Stomach (tissue), 9 donors: ENCODE results near the gene EPHB1. TPM values are rescaled to one million over a fixed set of nuclear protein-coding genes. Genes with fewer than 3 reads are reported as not detected.
"Not testable (repeated sequence)": the region's sequence is repeated elsewhere in the genome, so short reads cannot be mapped to it uniquely, and the experiment has no call there.

Source experiments
- DNase-seq, 2 donors: peaks; one replicate each; pipeline versions ENCODE4 v3.0.0 to v3.0.0-alpha.2; 2013 to 2019
- H3K27ac ChIP-seq, 5 donors: fragments of 200-600 bp in 4 of 5; sonication (generic) in 4 of 5; one replicate each; pipeline ENCODE4 v1.5.1; 2013 to 2019; ENCODE audit warnings: mild to moderate bottlenecking in 1 of 5, moderate library complexity in 1 of 5
- H3K27me3 ChIP-seq, 3 donors: fragments of 200-600 bp; sonication (generic); one replicate each; pipeline ENCODE4 v1.5.1; 2017 to 2019; ENCODE audit warnings: mixed run types in 1 of 3
- H3K36me3 ChIP-seq, 4 donors: fragments of 200-600 bp; sonication (generic); 1 replicate in 3 of 4; 2 replicates in 1 of 4; pipeline ENCODE4 v1.5.1; 2016 to 2019
- H3K4me1 ChIP-seq, 4 donors: fragments of 200-600 bp; sonication (generic); one replicate each; pipeline ENCODE4 v1.5.1; 2016 to 2019
- H3K4me3 ChIP-seq, 4 donors: fragments of 200-600 bp; sonication (generic) in 3 of 4; one replicate each; pipeline ENCODE4 v1.5.1; 2016 to 2019; ENCODE audit warnings: mild to moderate bottlenecking in 1 of 4
- H3K9me3 ChIP-seq, 4 donors: fragments of 200-600 bp; sonication (generic); one replicate each; pipeline ENCODE4 v1.5.1; 2016 to 2019
- CTCF ChIP-seq, 7 experiments: fragments of 450-650 bp in 4 of 7; fragments of 200-600 bp in 3 of 7; sonication (generic) in 3 of 7; IDR thresholded peaks; one replicate each; pipeline ENCODE4 v1.5.1; 2016 to 2019; ENCODE audit warnings: antibody characterized with exemption in 7 of 7, control low read depth in 2 of 7, mild to moderate bottlenecking in 1 of 7
- EP300 ChIP-seq: sonication (generic); formaldehyde crosslinking; IDR thresholded peaks from one replicate; pipeline ENCODE4 v1.6.1; 2017; ENCODE audit warnings: antibody characterized with exemption
- POLR2A ChIP-seq, 4 donors: fragments of 450-650 bp; IDR thresholded peaks; one replicate each; pipeline ENCODE4 v1.6.1; 2016; ENCODE audit warnings: antibody characterized with exemption in 4 of 4, control low read depth in 2 of 4, mild to moderate bottlenecking in 1 of 4, moderate library complexity in 1 of 4
- POLR2AphosphoS5 ChIP-seq, 3 donors: sonication (generic); formaldehyde crosslinking; IDR thresholded peaks; one replicate each; pipeline ENCODE4 v1.6.1; 2016; ENCODE audit warnings: antibody characterized with exemption in 3 of 3
- WGBS, 5 donors: extraction: QIAGEN DNeasy Blood & Tissue Kit in 3 of 5; methylation state at CpG; one replicate each; pipeline versions ENCODE4 v1.1.5 to v1.1.7; 2013 to 2018; 5-methylcytosine and 5-hydroxymethylcytosine counted together
- intact Hi-C: fragments of 100-400 bp; cut with DNase I; formaldehyde crosslinking; loops from one replicate; pipeline ENCODE4 v1.15.1; 2023; ENCODE audit warnings: low total_unique reads
- polyA plus RNA-seq, 3 donors: library from polyadenylated mRNA; stranded (reverse); fragments of 200-250 nt; gene quantifications; one replicate each; pipeline ENCODE4 v1.2.3, GENCODE V29; 2013
- total RNA-seq, 5 donors: library from RNA; depleted of rRNA; stranded (reverse); fragments of >200 nt; gene quantifications; one replicate each; pipeline versions ENCODE4 v1.1.0 to v1.2.3, GENCODE V29; 2014 to 2016
- donor health status: healthy with polysubstance abuse.
- donor health status: Bipolar disorder and iron deficiency.
- donor health status: healthy.

The EPHB1 gene
- total and polyA plus RNA-seq, 8 donors: 0.13 to 2.3 (median 1.0) TPM; not detected in 4

GRCh38 chr3:135057996-135058395, 262.9 kb downstream of the EPHB1 start:
- no peak for DNase-seq
- Histone ChIP-seq H3K36me3 (no peaks in the 10 kb centered on the region), H3K4me3 (no peak overlapping the region), H3K27me3 (no peaks in the 10 kb centered on the region), H3K4me1 (no peaks in the 10 kb centered on the region), H3K27ac (no peak overlapping the region), H3K9me3 (peaks cover 0 to 7% (median 2%) of the 10 kb centered on the region in 4 donors)
- TF ChIP-seq CTCF (IDR thresholded peaks at IDR 0.05) (no peak), POLR2A (IDR thresholded peaks at IDR 0.05) (no peak), EP300 (no peak), POLR2AphosphoS5 (IDR thresholded peaks at IDR 0.05) (no peak)
- 70 to 92% (median 84%) methylated on average over 5 of the region's 5 CpGs for WGBS, 5 donors
- intact Hi-C loops: no loop called here

- no peak overlapping the region for H3K4me3 ChIP-seq
- DNase-seq: no peak
- intact Hi-C loops: no loop called here
- no peak overlapping the region for H3K27ac ChIP-seq
- no peaks in the 10 kb centered on the region for H3K36me3 ChIP-seq
- H3K27me3 ChIP-seq: no peaks in the 10 kb centered on the region
- peaks cover 0 to 11% (median 4%) of the 10 kb centered on the region in 4 donors for H3K9me3 ChIP-seq
- TF ChIP-seq CTCF (IDR thresholded peaks at IDR 0.05) (no peak), POLR2AphosphoS5 (IDR thresholded peaks at IDR 0.05) (no peak), EP300 (no peak), POLR2A (IDR thresholded peaks at IDR 0.05) (no peak)
- H3K4me1 ChIP-seq: no peaks in the 10 kb centered on the region
- WGBS, 5 donors: 78 to 88% (median 85%) methylated on average over 6 of the region's 6 CpGs
Observed at GRCh38 chr3:135059580-135059979, 264.5 kb downstream of the EPHB1 start.

- H3K4me3 ChIP-seq, H3K27ac ChIP-seq, H3K4me1 ChIP-seq, H3K27me3 ChIP-seq, intact Hi-C loops, H3K36me3 ChIP-seq: not testable (repeated sequence)
- DNase-seq: peak in 1 of 2 donors; percentile 7
- H3K9me3 ChIP-seq: peaks cover 0 to 11% (median 4%) of the 10 kb centered on the region in 4 donors
- 62 to 76% (median 71%) methylated on average over 3 to 5 of the region's 5 CpGs for WGBS, 5 donors
Observed at GRCh38 chr3:135066844-135067727, 272.0 kb downstream of the EPHB1 start.

- no peaks in the 10 kb centered on the region for H3K36me3 ChIP-seq
- no peak for TF ChIP-seq EP300
- TF ChIP-seq CTCF (IDR thresholded peaks at IDR 0.05): no peak
- no peak for TF ChIP-seq POLR2AphosphoS5 (IDR thresholded peaks at IDR 0.05)
- no peak for TF ChIP-seq POLR2A (IDR thresholded peaks at IDR 0.05)
- intact Hi-C loops: no loop called here
- H3K4me1 ChIP-seq: no peaks in the 10 kb centered on the region
- no peak overlapping the region for H3K4me3 ChIP-seq
- no peak overlapping the region for H3K27ac ChIP-seq
- no peaks in the 10 kb centered on the region for H3K27me3 ChIP-seq
- WGBS, 5 donors: 85 to 93% (median 91%) methylated on average over 5 of the region's 5 CpGs
- DNase-seq: no peak
- peaks cover 0 to 4% (median 2%) of the 10 kb centered on the region in 4 donors for H3K9me3 ChIP-seq
Observed at GRCh38 chr3:135068011-135068410, 273.0 kb downstream of the EPHB1 start.

GRCh38 chr3:135069406-135069805, 274.3 kb downstream of the EPHB1 start:
- DNase-seq: no peak
- WGBS, 5 donors: 80 to 89% (median 84%) methylated on average over 1 to 2 of the region's 2 CpGs
- Histone ChIP-seq H3K4me1 (no peaks in the 10 kb centered on the region), H3K27ac (no peak overlapping the region), H3K27me3 (no peaks in the 10 kb centered on the region), H3K4me3 (no peak overlapping the region), H3K36me3 (no peaks in the 10 kb centered on the region), H3K9me3 (peaks cover 0 to 4% (median 0%) of the 10 kb centered on the region in 4 donors)
- TF ChIP-seq EP300: no peak
- TF ChIP-seq CTCF (IDR thresholded peaks at IDR 0.05): no peak
- no peak for TF ChIP-seq POLR2AphosphoS5 (IDR thresholded peaks at IDR 0.05)
- no peak for TF ChIP-seq POLR2A (IDR thresholded peaks at IDR 0.05)
- intact Hi-C loops: no loop called here
